Esophagus squamous epithelium (tissue), 5 donors: ENCODE data around the gene DUSP10. TPM values are rescaled to one million over a fixed set of nuclear protein-coding genes. Genes with fewer than 3 reads are reported as not detected.

Source experiments
- DNase-seq: peaks from one replicate; lab custom pipeline; 2025; lab: John Stamatoyannopoulos, UW
- H3K27ac ChIP-seq, 4 donors: fragments of 200-600 bp; sonication (generic); one replicate each; pipeline ENCODE4 v1.5.1; 2016 to 2019; ENCODE audit warnings: mild to moderate bottlenecking in 1 of 4
- H3K27me3 ChIP-seq, 4 donors: fragments of 200-600 bp; sonication (generic); 1 replicate in 3 of 4; 2 replicates in 1 of 4; pipeline versions ENCODE4 v1.5.1 to v1.6.0; 2017 to 2021; ENCODE audit warnings: antibody characterized with exemption in 1 of 4
- H3K36me3 ChIP-seq, 3 donors: fragments of 200-600 bp; sonication (generic); one replicate each; pipeline ENCODE4 v1.5.1; 2016 to 2019
- H3K4me1 ChIP-seq, 3 donors: fragments of 200-600 bp; sonication (generic); one replicate each; pipeline ENCODE4 v1.5.1; 2017 to 2019
- H3K4me3 ChIP-seq, 4 donors: fragments of 200-600 bp; sonication (generic); 1 replicate in 3 of 4; 2 replicates in 1 of 4; pipeline ENCODE4 v1.5.1; 2016 to 2019; ENCODE audit warnings: mild to moderate bottlenecking in 2 of 4, moderate library complexity in 1 of 4
- H3K9me3 ChIP-seq, 3 donors: fragments of 200-600 bp; sonication (generic); one replicate each; pipeline ENCODE4 v1.5.1; 2016 to 2019
- CTCF ChIP-seq, 6 experiments: fragments of 450-650 bp in 4 of 6; fragments of 200-600 bp in 2 of 6; sonication (generic) in 2 of 6; IDR thresholded peaks; one replicate each; pipeline ENCODE4 v1.5.1; 2016 to 2019; ENCODE audit warnings: antibody characterized with exemption in 6 of 6, mild to moderate bottlenecking in 4 of 6, moderate library complexity in 4 of 6
- POLR2A ChIP-seq, 4 donors: fragments of 450-650 bp; IDR thresholded peaks; one replicate each; pipeline ENCODE4 v1.6.1; 2017; ENCODE audit warnings: antibody characterized with exemption in 4 of 4, mild to moderate bottlenecking in 4 of 4, moderate library complexity in 3 of 4
- WGBS, 2 donors: methylation state at CpG; one replicate each; pipeline ENCODE4 v1.1.5; 2018; 5-methylcytosine and 5-hydroxymethylcytosine counted together
- intact Hi-C: fragments of 100-400 bp; cut with DNase I; formaldehyde crosslinking; loops from one replicate; pipeline ENCODE4 v1.15.0; 2022
- total RNA-seq, 4 donors: library from RNA; depleted of rRNA; stranded (reverse); fragments of >200 nt; gene quantifications; one replicate each; pipeline ENCODE4 v1.1.0, GENCODE V29; 2016
- donor health status: DM: yes; HTN: yes; CAD: no.

Gene DUSP10
- total RNA-seq, 4 donors from 2014 or later = 1.4 to 7.4 (median 4.9) TPM

GRCh38 chr1:221692643-221693042 lies 49.2 kb downstream of the DUSP10 start:
- Histone ChIP-seq H3K4me3 (no peak overlapping the region), H3K27ac (no peak overlapping the region), H3K36me3 (no peaks in the 10 kb centered on the region), H3K27me3 (no peaks in the 10 kb centered on the region), H3K9me3 (peaks cover 0 to 7% (median 0%) of the 10 kb centered on the region in 3 donors), H3K4me1 (no peaks in the 10 kb centered on the region)
- TF ChIP-seq POLR2A (IDR thresholded peaks at IDR 0.05) (no peak), CTCF (IDR thresholded peaks at IDR 0.05) (no peak)
- 59 to 62% methylated on average over 2 of the region's 2 CpGs for WGBS, 2 donors
- DNase-seq = no peak
- intact Hi-C loops = no loop called here

- Histone ChIP-seq H3K27ac (no peak overlapping the region), H3K4me3 (no peak overlapping the region), H3K36me3 (no peaks in the 10 kb centered on the region), H3K27me3 (no peaks in the 10 kb centered on the region), H3K4me1 (no peaks in the 10 kb centered on the region), H3K9me3 (peaks cover 0 to 7% (median 0%) of the 10 kb centered on the region in 3 donors)
- intact Hi-C loops = no loop called here
- TF ChIP-seq POLR2A (IDR thresholded peaks at IDR 0.05) (no peak), CTCF (IDR thresholded peaks at IDR 0.05) (no peak)
- no peak for DNase-seq
These were observed 50.6 kb downstream of the DUSP10 start for GRCh38 chr1:221691261-221691660.

GRCh38 chr1:221690858-221691257 lies 51.0 kb downstream of the DUSP10 start:
- Histone ChIP-seq H3K4me1 (no peaks in the 10 kb centered on the region), H3K4me3 (no peak overlapping the region), H3K27ac (no peak overlapping the region), H3K27me3 (no peaks in the 10 kb centered on the region), H3K36me3 (no peaks in the 10 kb centered on the region), H3K9me3 (peaks cover 0 to 7% (median 0%) of the 10 kb centered on the region in 3 donors)
- 87 to 90% methylated on average over 1 of the region's 1 CpG for WGBS, 2 donors
- TF ChIP-seq POLR2A (IDR thresholded peaks at IDR 0.05) (no peak), CTCF (IDR thresholded peaks at IDR 0.05) (no peak)
- intact Hi-C loops = no loop called here
- DNase-seq = no peak

- TF ChIP-seq POLR2A (IDR thresholded peaks at IDR 0.05) = no peak
- no peak for TF ChIP-seq CTCF (IDR thresholded peaks at IDR 0.05)
- intact Hi-C loops = no loop called here
- H3K4me3 ChIP-seq = no peak overlapping the region
- no peak overlapping the region for H3K27ac ChIP-seq
- H3K9me3 ChIP-seq = peaks cover 0 to 7% (median 0%) of the 10 kb centered on the region in 3 donors
- H3K36me3 ChIP-seq = no peaks in the 10 kb centered on the region
- 89 to 100% methylated on average over 2 to 3 of the region's 3 CpGs for WGBS, 2 donors
- no peak for DNase-seq
- H3K4me1 ChIP-seq = no peaks in the 10 kb centered on the region
- H3K27me3 ChIP-seq = no peaks in the 10 kb centered on the region
These were observed 52.8 kb downstream of the DUSP10 start for GRCh38 chr1:221689138-221689537.

- Histone ChIP-seq H3K27me3 (no peaks in the 10 kb centered on the region), H3K9me3 (peaks cover 0 to 5% (median 0%) of the 10 kb centered on the region in 3 donors), H3K27ac (peak overlapping the region in 1 of 4 donors; percentile 34), H3K4me1 (no peaks in the 10 kb centered on the region), H3K36me3 (no peaks in the 10 kb centered on the region), H3K4me3 (no peak overlapping the region)
- TF ChIP-seq CTCF (IDR thresholded peaks at IDR 0.05) (no peak), POLR2A (IDR thresholded peaks at IDR 0.05) (no peak)
- DNase-seq = no peak
- 62 to 77% methylated on average over 1 of the region's 1 CpG for WGBS, 2 donors
- intact Hi-C loops = no loop called here
These were observed 53.4 kb downstream of the DUSP10 start for GRCh38 chr1:221688488-221688843.
